ENCODE results near the gene PIK3AP1.

Gene PIK3AP1

GRCh38 chr10:96622013-96622787 lies 98.1 kb downstream of the PIK3AP1 start:
- TF ChIP-seq, protein P1, sequence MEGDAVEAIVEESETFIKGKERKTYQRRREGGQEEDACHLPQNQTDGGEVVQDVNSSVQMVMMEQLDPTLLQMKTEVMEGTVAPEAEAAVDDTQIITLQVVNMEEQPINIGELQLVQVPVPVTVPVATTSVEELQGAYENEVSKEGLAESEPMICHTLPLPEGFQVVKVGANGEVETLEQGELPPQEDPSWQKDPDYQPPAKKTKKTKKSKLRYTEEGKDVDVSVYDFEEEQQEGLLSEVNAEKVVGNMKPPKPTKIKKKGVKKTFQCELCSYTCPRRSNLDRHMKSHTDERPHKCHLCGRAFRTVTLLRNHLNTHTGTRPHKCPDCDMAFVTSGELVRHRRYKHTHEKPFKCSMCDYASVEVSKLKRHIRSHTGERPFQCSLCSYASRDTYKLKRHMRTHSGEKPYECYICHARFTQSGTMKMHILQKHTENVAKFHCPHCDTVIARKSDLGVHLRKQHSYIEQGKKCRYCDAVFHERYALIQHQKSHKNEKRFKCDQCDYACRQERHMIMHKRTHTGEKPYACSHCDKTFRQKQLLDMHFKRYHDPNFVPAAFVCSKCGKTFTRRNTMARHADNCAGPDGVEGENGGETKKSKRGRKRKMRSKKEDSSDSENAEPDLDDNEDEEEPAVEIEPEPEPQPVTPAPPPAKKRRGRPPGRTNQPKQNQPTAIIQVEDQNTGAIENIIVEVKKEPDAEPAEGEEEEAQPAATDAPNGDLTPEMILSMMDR (IDR thresholded peaks at IDR 0.05; ENCODE audit: low read depth, low read length), result no peak
- H3K4me3 ChIP-seq (ENCODE audit: low read depth, low read length), result no peak overlapping the region

DNA sequence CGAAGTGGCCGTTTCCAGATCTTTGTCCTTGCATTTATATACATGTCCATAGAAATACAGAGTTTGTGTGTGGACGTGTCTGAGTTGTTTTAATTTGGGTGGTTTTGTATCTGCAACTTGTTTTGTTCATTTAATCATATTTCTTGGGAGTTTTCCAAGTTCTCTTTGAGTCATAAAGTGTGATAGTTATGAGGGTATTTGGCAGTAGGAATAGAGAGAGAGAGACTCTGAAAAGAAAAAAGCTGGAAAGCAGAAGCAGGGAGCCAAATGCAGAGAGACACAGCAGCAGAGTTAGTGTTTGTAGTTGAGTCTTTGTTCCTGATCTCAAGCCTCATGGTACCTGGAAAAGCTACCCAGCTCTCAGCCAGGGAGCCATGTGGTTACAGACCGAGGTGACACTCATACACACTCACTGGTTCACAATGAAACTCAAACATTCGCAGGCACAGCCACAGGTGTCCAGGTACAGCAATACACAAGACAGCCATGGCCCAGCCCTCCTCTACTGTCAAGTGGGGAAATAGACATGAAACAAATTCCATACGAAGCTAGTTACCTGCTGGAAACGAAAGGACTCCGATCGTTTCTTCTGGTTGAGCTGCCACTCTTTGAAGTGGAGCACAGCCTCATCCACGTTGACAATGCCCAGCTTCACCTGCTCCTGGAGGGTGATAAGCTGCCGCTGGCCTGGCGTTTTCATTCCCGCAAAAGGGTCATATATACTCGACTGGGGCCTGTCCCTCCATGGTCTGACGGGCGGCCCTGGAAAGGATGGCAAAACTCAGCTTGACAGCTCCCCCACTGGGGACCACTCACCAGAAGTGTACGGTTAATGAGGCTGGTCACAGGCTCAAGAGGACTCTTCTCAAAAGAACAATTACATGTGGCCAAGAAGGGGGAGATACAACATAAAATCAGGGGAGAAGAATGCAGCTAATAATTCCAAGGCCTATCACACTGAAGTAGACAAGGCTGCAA lies 100.2 kb downstream of the PIK3AP1 start:
- H3K4me3 ChIP-seq (ENCODE audit: low read depth, low read length), result no peak overlapping the region
- TF ChIP-seq, protein P1 (IDR thresholded peaks at IDR 0.05; ENCODE audit: low read depth, low read length), result no peak

- TF ChIP-seq, protein P1 (IDR thresholded peaks at IDR 0.05; ENCODE audit: low read depth, low read length), result no peak
- H3K4me3 ChIP-seq (ENCODE audit: low read depth, low read length), result no peak overlapping the region
These were observed 101.2 kb downstream of the PIK3AP1 start for GRCh38 chr10:96619120-96619519.

DNA sequence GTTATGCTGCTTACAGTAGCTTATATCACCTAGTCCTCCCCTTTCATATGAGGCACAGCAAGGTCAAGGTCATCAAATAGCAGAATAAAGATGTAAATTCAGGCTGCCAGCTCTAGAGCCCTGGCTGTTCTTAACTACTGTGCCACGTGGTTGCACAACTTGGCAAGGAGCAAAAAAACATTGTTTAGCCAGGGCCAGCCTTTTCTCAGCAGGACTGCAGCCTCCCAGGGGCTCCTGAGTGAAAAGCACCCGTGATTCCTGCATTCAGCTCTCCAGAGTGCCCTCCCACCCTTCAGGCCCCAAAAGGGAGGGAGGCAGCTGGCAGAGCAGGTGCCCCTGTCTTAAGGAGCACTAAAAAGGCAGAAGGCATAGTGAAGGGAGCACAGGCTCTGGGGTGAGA lies 101.7 kb downstream of the PIK3AP1 start:
- TF ChIP-seq, protein P1 (IDR thresholded peaks at IDR 0.05; ENCODE audit: low read depth, low read length), result no peak
- H3K4me3 ChIP-seq (ENCODE audit: low read depth, low read length), result no peak overlapping the region

DNA sequence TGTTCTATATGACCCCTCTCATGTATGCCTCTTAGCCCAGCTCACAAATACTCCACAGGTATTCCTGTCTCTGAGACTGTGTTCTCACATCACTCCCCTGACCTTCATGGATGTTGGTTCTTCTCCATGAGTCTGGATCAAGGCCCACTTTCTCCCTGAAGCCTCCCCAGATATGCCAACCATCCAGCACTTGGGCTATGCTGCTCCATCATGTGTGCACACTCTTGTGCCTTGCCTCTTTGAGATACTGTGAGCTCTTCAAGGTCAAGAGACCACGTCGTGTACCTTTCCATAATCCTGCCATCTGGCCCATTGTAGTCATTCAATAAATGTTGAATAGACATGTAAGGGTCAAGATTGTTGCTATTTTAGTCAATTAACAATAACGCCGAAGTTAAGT lies 103.4 kb downstream of the PIK3AP1 start:
- TF ChIP-seq, protein P1 (IDR thresholded peaks at IDR 0.05; ENCODE audit: low read depth, low read length), result no peak
- no peak overlapping the region for H3K4me3 ChIP-seq (ENCODE audit: low read depth, low read length)

DNA sequence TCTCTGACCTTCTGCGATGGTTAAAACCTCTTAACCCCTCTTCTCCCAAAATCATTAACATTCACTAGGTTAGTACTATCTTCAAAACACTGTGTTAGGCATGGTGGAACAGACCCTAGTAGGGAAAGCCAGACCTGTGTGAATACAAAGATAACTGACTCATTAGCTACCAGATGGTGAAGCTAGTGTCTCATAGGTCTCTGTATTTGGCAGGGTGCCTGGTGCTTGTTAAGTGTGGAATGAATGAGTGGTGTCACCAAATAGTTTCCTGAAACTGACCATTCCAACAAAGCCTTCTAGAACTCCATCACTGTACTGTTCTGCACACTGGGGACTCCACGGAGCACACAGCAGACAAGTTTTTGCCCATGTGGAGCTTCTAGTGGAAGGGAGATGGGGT lies 105.8 kb downstream of the PIK3AP1 start:
- TF ChIP-seq, protein P1 (IDR thresholded peaks at IDR 0.05; ENCODE audit: low read depth, low read length), result no peak
- H3K4me3 ChIP-seq (ENCODE audit: low read depth, low read length), result no peak overlapping the region

DNA sequence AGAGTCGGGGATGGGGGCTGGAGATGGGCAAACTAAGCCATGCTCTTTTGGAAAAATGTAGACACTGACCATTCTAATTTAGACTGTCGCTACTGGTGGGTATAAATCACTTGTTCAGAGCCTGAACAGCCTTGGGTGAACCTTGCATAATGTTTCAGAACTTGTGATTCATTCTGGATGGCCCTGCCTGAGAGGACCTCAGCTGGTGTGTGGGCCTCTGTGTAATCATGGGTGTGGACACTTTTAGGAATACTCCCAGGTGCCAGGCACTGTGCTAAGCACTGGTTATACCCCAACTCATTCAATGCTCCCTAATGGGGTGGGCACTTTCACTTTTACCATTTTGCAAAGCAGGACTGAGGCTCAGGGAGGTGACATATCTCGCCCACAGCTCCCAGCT lies 106.7 kb downstream of the PIK3AP1 start:
- no peak overlapping the region for H3K4me3 ChIP-seq (ENCODE audit: low read depth, low read length)
- TF ChIP-seq, protein P1 (IDR thresholded peaks at IDR 0.05; ENCODE audit: low read depth, low read length), result no peak

Data from WI38 (cell line).